ENCODE measurements around the gene ATP10B. TPM values are rescaled to one million over a fixed set of nuclear protein-coding genes. Genes with fewer than 3 reads are reported as not detected.

ATP10B gene
- total and polyA plus RNA-seq, 11 donors = 0.03 to 0.35 (median 0.09) TPM; not detected in 4

DNA sequence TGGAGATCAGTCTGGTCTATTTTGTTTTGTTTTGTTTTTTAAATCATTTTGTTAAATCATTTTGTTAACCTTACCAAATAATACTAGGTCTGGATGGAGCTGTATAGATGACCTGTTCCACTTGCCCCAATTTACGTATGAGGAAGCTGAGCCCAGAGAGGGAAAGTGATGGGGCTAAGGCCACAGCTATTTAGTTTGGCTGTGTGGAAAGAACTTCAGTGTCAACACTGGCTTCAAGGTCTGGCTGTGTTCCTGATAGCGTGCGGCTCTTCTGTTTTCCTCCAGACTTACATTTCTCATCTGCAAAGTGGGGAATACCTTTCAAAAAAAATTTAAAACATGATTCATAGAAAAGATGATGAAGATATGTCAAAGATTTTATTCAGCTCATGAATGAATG lies 317.9 kb downstream of the ATP10B start:
- no peak overlapping the region for H3K4me3 ChIP-seq
- H3K4me1 ChIP-seq = no peaks in the 10 kb centered on the region
- no peak overlapping the region for H3K27ac ChIP-seq
- H3K27me3 ChIP-seq = no peaks in the 10 kb centered on the region
- intact Hi-C loops (cut with DNase I) = no loop called here
- H3K36me3 ChIP-seq = no peaks in the 10 kb centered on the region
- WGBS, 4 donors = 84 to 98% (median 87%) methylated on average over 3 of the region's 3 CpGs
- ATAC-seq (no peak), DNase-seq (no peak)
- H3K9me3 ChIP-seq = peaks cover 0 to 4% (median 0%) of the 10 kb centered on the region in 12 donors
- no peak for TF ChIP-seq CTCF (IDR thresholded peaks at IDR 0.05)
- no peak for TF ChIP-seq POLR2A (IDR thresholded peaks at IDR 0.05)

DNA sequence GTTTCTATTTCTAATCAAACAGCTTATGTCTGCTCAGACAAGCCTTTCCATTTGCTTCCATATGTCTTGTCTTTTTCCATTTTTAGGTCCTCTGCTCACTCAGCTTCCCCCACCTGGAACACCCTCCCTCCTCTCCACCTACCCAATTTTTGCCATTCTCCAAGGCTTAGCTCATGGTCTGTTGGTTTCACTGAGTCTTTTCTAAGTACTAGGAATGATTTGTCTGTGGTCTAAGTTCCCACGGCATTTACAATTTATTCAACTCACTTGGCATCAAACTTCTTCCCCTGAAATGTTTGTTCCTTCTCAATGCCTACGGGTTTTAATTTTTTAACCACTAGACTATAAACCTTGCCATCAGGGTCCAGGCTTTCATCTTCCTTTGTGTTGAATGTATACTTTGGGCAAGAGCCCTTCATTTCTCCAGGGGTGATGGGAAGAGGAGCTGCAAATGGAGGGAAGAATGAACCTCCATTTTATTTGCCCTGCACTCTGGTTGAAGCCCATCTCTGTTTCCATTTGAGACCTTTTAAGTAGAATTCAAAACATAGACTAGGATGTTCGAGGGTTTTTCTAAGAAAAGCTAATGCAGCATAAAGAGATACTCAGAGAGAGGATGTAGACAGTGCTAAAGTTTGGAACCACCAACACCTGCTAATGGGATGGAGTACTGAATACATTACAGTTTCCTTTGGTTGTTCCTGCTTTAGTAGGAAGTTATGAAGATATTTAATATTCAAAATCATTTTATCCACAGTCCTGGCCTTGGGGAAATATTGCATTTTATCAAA lies 326.3 kb downstream of the ATP10B start:
- DNase-seq (no peak), ATAC-seq (no peak)
- TF ChIP-seq POLR2A (IDR thresholded peaks at IDR 0.05) = no peak
- no peak for TF ChIP-seq CTCF (IDR thresholded peaks at IDR 0.05)
- Histone ChIP-seq H3K36me3 (no peaks in the 10 kb centered on the region), H3K27ac (no peak overlapping the region), H3K4me3 (no peak overlapping the region), H3K9me3 (peaks cover 0 to 4% (median 0%) of the 10 kb centered on the region in 12 donors), H3K4me1 (no peaks in the 10 kb centered on the region), H3K27me3 (peaks cover 0 to 6% (median 0%) of the 10 kb centered on the region in 9 donors)
- intact Hi-C loops (cut with DNase I) = no loop called here
- 81 to 88% (median 82%) methylated on average over 3 of the region's 3 CpGs for WGBS, 4 donors

GRCh38 chr5:160524827-160525226 lies 327.2 kb downstream of the ATP10B start:
- Histone ChIP-seq H3K9me3 (peaks cover 0 to 4% (median 0%) of the 10 kb centered on the region in 12 donors), H3K36me3 (no peaks in the 10 kb centered on the region), H3K4me1 (no peaks in the 10 kb centered on the region), H3K4me3 (no peak overlapping the region), H3K27ac (no peak overlapping the region), H3K27me3 (peaks cover 0 to 6% (median 0%) of the 10 kb centered on the region in 9 donors)
- DNase-seq (no peak), ATAC-seq (no peak)
- 51 to 62% (median 58%) methylated on average over 1 of the region's 1 CpG for WGBS, 4 donors
- TF ChIP-seq CTCF (IDR thresholded peaks at IDR 0.05) (no peak), POLR2A (IDR thresholded peaks at IDR 0.05) (no peak)
- intact Hi-C loops (cut with DNase I) = no loop called here

DNA sequence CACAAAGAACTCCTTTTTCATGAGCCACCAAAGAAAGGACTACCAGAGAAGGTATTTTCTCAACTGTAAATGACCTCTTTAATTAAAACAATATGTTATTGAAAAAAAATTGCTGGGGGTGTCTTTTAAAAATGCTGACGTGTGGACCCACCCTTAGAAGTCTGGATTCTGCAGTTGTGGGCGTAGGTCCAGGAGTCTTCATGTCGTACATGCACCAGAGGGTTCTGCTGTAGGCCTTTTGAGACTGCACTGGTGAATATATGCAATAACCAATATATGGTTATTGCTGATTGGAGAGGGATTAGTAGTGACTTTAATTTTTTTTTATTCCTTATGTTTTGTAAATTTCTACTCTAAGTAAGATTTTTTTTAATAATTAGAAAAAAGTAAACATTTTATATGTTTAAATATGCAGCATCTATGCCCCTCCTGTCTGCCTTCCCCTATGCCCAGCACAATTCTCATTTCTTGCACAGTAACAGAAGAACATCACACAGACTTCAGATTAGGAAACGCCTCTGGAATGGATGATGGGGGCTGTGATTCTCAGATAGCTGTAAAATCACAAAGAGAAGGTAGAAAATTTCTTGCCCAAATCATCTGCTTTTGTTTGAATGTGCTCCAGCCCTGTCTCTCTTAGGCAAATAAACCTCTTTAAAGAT lies 328.4 kb downstream of the ATP10B start:
- Histone ChIP-seq H3K4me1 (no peaks in the 10 kb centered on the region), H3K27ac (no peak overlapping the region), H3K9me3 (no peaks in the 10 kb centered on the region), H3K4me3 (no peak overlapping the region), H3K27me3 (peaks cover 0 to 4% (median 0%) of the 10 kb centered on the region in 9 donors), H3K36me3 (no peaks in the 10 kb centered on the region)
- intact Hi-C loops (cut with DNase I) = no loop called here
- DNase-seq (no peak), ATAC-seq (no peak)
- TF ChIP-seq POLR2A (IDR thresholded peaks at IDR 0.05) (no peak), CTCF (IDR thresholded peaks at IDR 0.05) (no peak)
- 64 to 76% (median 71%) methylated on average over 4 of the region's 4 CpGs for WGBS, 4 donors
